ENCODE measurements around the gene CD300C.

CD300C gene

GRCh38 chr17:74523308-74523707, 22.6 kb downstream of the CD300C start:
- H3K27ac ChIP-seq (ENCODE audit: extremely low read depth, low read depth, low read length) = no peak overlapping the region
- no peaks in the 10 kb centered on the region for H3K4me1 ChIP-seq (ENCODE audit: control insufficient read depth, insufficient read depth, low read length)
- ChIA-PET POLR2A (no interaction called here), CTCF (interaction anchor here (0.6 to 0.8 kb wide), 2 partner anchors 9 to 591 kb away, joined by 3 to 4 read pairs; no protein-coding TSS in a partner anchor)
- H3K36me3 ChIP-seq (ENCODE audit: control insufficient read depth in 2 of 2, insufficient read depth in 1 of 2, low read length in 2 of 2) = no peaks in the 10 kb centered on the region
- H3K9me3 ChIP-seq (ENCODE audit: control insufficient read depth, insufficient read depth, low read depth, low read length) = no peaks in the 10 kb centered on the region
- no peak for TF ChIP-seq EGR2 (tag by site-specific recombination; IDR thresholded peaks at IDR 0.05; ENCODE audit: low read depth)
- TF ChIP-seq ZBTB8A (tag by site-specific recombination; IDR thresholded peaks at IDR 0.05) = no peak
- TF ChIP-seq ZNF510 (tag by site-specific recombination; IDR thresholded peaks at IDR 0.05; ENCODE audit: insufficient replicate concordance) = no peak
- no peak for TF ChIP-seq KLF8 (tag by site-specific recombination; IDR thresholded peaks at IDR 0.05)
- TF ChIP-seq ZNF600 (tag by site-specific recombination; IDR thresholded peaks at IDR 0.05) = no peak
- TF ChIP-seq, protein P1, sequence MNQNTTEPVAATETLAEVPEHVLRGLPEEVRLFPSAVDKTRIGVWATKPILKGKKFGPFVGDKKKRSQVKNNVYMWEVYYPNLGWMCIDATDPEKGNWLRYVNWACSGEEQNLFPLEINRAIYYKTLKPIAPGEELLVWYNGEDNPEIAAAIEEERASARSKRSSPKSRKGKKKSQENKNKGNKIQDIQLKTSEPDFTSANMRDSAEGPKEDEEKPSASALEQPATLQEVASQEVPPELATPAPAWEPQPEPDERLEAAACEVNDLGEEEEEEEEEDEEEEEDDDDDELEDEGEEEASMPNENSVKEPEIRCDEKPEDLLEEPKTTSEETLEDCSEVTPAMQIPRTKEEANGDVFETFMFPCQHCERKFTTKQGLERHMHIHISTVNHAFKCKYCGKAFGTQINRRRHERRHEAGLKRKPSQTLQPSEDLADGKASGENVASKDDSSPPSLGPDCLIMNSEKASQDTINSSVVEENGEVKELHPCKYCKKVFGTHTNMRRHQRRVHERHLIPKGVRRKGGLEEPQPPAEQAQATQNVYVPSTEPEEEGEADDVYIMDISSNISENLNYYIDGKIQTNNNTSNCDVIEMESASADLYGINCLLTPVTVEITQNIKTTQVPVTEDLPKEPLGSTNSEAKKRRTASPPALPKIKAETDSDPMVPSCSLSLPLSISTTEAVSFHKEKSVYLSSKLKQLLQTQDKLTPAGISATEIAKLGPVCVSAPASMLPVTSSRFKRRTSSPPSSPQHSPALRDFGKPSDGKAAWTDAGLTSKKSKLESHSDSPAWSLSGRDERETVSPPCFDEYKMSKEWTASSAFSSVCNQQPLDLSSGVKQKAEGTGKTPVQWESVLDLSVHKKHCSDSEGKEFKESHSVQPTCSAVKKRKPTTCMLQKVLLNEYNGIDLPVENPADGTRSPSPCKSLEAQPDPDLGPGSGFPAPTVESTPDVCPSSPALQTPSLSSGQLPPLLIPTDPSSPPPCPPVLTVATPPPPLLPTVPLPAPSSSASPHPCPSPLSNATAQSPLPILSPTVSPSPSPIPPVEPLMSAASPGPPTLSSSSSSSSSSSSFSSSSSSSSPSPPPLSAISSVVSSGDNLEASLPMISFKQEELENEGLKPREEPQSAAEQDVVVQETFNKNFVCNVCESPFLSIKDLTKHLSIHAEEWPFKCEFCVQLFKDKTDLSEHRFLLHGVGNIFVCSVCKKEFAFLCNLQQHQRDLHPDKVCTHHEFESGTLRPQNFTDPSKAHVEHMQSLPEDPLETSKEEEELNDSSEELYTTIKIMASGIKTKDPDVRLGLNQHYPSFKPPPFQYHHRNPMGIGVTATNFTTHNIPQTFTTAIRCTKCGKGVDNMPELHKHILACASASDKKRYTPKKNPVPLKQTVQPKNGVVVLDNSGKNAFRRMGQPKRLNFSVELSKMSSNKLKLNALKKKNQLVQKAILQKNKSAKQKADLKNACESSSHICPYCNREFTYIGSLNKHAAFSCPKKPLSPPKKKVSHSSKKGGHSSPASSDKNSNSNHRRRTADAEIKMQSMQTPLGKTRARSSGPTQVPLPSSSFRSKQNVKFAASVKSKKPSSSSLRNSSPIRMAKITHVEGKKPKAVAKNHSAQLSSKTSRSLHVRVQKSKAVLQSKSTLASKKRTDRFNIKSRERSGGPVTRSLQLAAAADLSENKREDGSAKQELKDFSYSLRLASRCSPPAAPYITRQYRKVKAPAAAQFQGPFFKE (tag by site-specific recombination; IDR thresholded peaks at IDR 0.05; ENCODE audit: borderline replicate concordance) = no peak
- TF ChIP-seq ZNF324 (tag by site-specific recombination; IDR thresholded peaks at IDR 0.05) = no peak
- no peak for TF ChIP-seq HOXA7 (CRISPR knock-in tag; IDR thresholded peaks at IDR 0.05; ENCODE audit: borderline replicate concordance)
- no peak for TF ChIP-seq ZNF140 (tag by site-specific recombination; IDR thresholded peaks at IDR 0.05)
- TF ChIP-seq ZBTB1 (tag by site-specific recombination; IDR thresholded peaks at IDR 0.05) = no peak
- TF ChIP-seq ZNF48 (tag by site-specific recombination; IDR thresholded peaks at IDR 0.05) = no peak
- no peak for TF ChIP-seq ZNF37A (tag by site-specific recombination; IDR thresholded peaks at IDR 0.05)
- no peak for TF ChIP-seq ZNF146 (tag by site-specific recombination; IDR thresholded peaks at IDR 0.05)
- TF ChIP-seq ZNF626 (tag by site-specific recombination; IDR thresholded peaks at IDR 0.05) = no peak
- TF ChIP-seq ZNF221 (tag by site-specific recombination; IDR thresholded peaks at IDR 0.05; ENCODE audit: borderline replicate concordance) = no peak
- no peak for TF ChIP-seq ZNF777 (tag by site-specific recombination; IDR thresholded peaks at IDR 0.05; ENCODE audit: borderline replicate concordance)
- TF ChIP-seq ZNF529 (tag by site-specific recombination; IDR thresholded peaks at IDR 0.05; ENCODE audit: insufficient replicate concordance) = no peak
- TF ChIP-seq, protein P2, sequence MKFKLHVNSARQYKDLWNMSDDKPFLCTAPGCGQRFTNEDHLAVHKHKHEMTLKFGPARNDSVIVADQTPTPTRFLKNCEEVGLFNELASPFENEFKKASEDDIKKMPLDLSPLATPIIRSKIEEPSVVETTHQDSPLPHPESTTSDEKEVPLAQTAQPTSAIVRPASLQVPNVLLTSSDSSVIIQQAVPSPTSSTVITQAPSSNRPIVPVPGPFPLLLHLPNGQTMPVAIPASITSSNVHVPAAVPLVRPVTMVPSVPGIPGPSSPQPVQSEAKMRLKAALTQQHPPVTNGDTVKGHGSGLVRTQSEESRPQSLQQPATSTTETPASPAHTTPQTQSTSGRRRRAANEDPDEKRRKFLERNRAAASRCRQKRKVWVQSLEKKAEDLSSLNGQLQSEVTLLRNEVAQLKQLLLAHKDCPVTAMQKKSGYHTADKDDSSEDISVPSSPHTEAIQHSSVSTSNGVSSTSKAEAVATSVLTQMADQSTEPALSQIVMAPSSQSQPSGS (tag by site-specific recombination; IDR thresholded peaks at IDR 0.05; ENCODE audit: low read depth) = no peak
- no peak for TF ChIP-seq HIC1 (tag by site-specific recombination; IDR thresholded peaks at IDR 0.05)
- H3K4me3 ChIP-seq (ENCODE audit: low read depth, low read length) = no peak overlapping the region
